ENCODE data around the gene VWA7.

The VWA7 gene

DNA sequence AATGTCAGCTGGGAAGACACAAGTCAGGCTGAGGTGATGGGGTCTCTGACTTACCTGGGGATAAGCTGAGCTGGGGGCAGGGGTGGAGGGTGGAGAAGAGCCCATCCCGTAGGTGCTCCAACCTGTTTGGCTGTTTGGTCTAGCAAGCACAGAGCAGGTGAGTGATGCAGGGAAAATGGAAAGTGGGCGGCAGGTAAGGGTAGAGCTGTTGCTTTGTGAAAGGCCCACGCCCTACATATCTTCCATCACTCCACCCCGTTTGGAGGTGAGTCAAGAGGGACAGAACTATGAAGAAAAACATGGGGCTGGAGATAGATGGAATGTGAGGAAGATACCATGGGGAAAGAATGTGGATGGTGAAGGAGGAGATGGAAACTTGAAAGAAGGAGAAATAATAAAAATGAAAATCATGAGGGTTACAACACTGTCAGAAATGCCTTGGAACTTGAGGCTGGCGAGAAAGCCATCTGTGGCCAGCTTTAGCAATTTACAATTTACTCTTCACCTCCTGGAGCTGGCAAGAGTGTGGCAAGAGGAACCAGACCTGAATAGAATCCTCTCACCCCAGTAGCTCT lies 56.8 kb downstream of the VWA7 start:
- Histone ChIP-seq H3K4me3 (ENCODE audit: low read depth, low read length) (no peak overlapping the region), H3K4ac (ENCODE audit: low read depth, low read length) (no peak overlapping the region), H2AFZ (ENCODE audit: insufficient read depth, low read length, poor library complexity) (no peak overlapping the region), H2BK120ac (ENCODE audit: insufficient read depth, low read length, poor library complexity) (no peak overlapping the region), H3K79me1 (ENCODE audit: low read length) (peaks cover 3% of the 10 kb centered on the region), H2AK5ac (ENCODE audit: low read length) (no peak overlapping the region), H2BK5ac (ENCODE audit: low read depth, low read length, poor library complexity) (no peak overlapping the region), H3K23ac (ENCODE audit: low read length) (no peak overlapping the region), H3K18ac (ENCODE audit: low read length) (no peak overlapping the region), H3K79me2 (ENCODE audit: control insufficient read depth, insufficient read depth, low read length, poor library complexity) (no peaks in the 10 kb centered on the region), H3K9me3 (ENCODE audit: insufficient read depth, low read depth, low read length) (no peaks in the 10 kb centered on the region), H4K91ac (ENCODE audit: low read depth, low read length) (peak overlapping the region; percentile 3), H3K4me2 (ENCODE audit: low read length) (no peak overlapping the region), H3K4me1 (ENCODE audit: control insufficient read depth in 1 of 2, insufficient read depth in 2 of 2, low read length in 2 of 2) (peaks cover 17 to 23% of the 10 kb centered on the region in 2 experiments), H3K9ac (ENCODE audit: low read length) (no peak overlapping the region), H3K14ac (ENCODE audit: low read length) (no peak overlapping the region), H3K36me3 (ENCODE audit: control insufficient read depth in 1 of 2, insufficient read depth in 2 of 2, low read length in 2 of 2) (peaks cover 0 to 2% of the 10 kb centered on the region in 2 experiments), H2BK12ac (ENCODE audit: low read length) (no peak overlapping the region), H4K12ac (ENCODE audit: low read depth, low read length) (no peak overlapping the region), H3K27me3 (ENCODE audit: insufficient read depth, low read length) (no peaks in the 10 kb centered on the region), H3K27ac (ENCODE audit: low read depth, low read length) (peak overlapping the region; percentile 3), H4K8ac (ENCODE audit: low read depth, low read length) (no peak overlapping the region)
- DNase-seq, result peak; percentile 95 to 97
- no CpG with 5 or more reads among the region's 5 CpGs for WGBS (ENCODE audit: extremely low coverage, insufficient coverage, insufficient read length)

DNA sequence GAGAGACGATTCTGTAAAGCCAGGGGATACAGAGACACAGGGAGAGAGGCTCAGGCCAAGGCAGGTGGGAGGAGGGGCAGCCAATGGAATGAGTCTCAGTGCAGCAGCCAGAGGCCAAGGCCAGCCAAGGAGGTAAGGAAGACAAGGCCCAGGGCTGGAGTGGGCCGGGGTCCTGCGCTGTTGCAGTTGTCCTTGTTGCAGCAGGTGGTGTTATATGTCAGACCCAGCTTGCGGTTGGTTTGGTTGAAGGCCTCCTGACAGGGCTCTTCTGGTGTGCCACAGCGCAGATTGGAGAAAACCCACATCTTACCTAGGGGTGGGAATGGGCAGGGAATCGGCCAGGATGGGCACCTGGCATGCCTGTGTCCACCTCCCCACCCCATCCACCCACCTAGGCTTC lies 58.1 kb downstream of the VWA7 start:
- no peaks in the 10 kb centered on the region for H3K36me3 ChIP-seq (ENCODE audit: control insufficient read depth in 1 of 2, insufficient read depth in 2 of 2, low read length in 2 of 2)
- H2BK120ac ChIP-seq (ENCODE audit: insufficient read depth, low read length, poor library complexity), result peak overlapping the region; percentile 33
- H2BK12ac ChIP-seq (ENCODE audit: low read length), result peak overlapping the region; percentile 37
- H3K18ac ChIP-seq (ENCODE audit: low read length), result no peak overlapping the region
- H2AK5ac ChIP-seq (ENCODE audit: low read length), result peak overlapping the region; percentile 6
- H3K79me2 ChIP-seq (ENCODE audit: control insufficient read depth, insufficient read depth, low read length, poor library complexity), result no peaks in the 10 kb centered on the region
- no peak overlapping the region for H3K4me2 ChIP-seq (ENCODE audit: low read length)
- no peaks in the 10 kb centered on the region for H3K27me3 ChIP-seq (ENCODE audit: insufficient read depth, low read length)
- no peaks in the 10 kb centered on the region for H3K9me3 ChIP-seq (ENCODE audit: insufficient read depth, low read depth, low read length)
- H4K8ac ChIP-seq (ENCODE audit: low read depth, low read length), result peak overlapping the region; percentile 6
- H3K14ac ChIP-seq (ENCODE audit: low read length), result peak overlapping the region; percentile 21
- DNase-seq, result no peak
- WGBS (ENCODE audit: extremely low coverage, insufficient coverage, insufficient read length), result no CpG with 5 or more reads among the region's 6 CpGs
- H4K91ac ChIP-seq (ENCODE audit: low read depth, low read length), result peak overlapping the region; percentile 82
- no peak overlapping the region for H3K4ac ChIP-seq (ENCODE audit: low read depth, low read length)
- peaks cover 21 to 27% of the 10 kb centered on the region in 2 experiments for H3K4me1 ChIP-seq (ENCODE audit: control insufficient read depth in 1 of 2, insufficient read depth in 2 of 2, low read length in 2 of 2)
- no peak overlapping the region for H3K23ac ChIP-seq (ENCODE audit: low read length)
- H3K27ac ChIP-seq (ENCODE audit: low read depth, low read length), result no peak overlapping the region
- no peak overlapping the region for H2BK5ac ChIP-seq (ENCODE audit: low read depth, low read length, poor library complexity)
- no peak overlapping the region for H3K9ac ChIP-seq (ENCODE audit: low read length)
- peaks cover 3% of the 10 kb centered on the region for H3K79me1 ChIP-seq (ENCODE audit: low read length)
- no peak overlapping the region for H3K4me3 ChIP-seq (ENCODE audit: low read depth, low read length)
- H4K12ac ChIP-seq (ENCODE audit: low read depth, low read length), result no peak overlapping the region
- H2AFZ ChIP-seq (ENCODE audit: insufficient read depth, low read length, poor library complexity), result no peak overlapping the region

GRCh38 chr6:31718265-31718664 lies 58.9 kb downstream of the VWA7 start:
- no peak overlapping the region for H3K4me2 ChIP-seq (ENCODE audit: low read length)
- no peak overlapping the region for H2AK5ac ChIP-seq (ENCODE audit: low read length)
- H3K79me2 ChIP-seq (ENCODE audit: control insufficient read depth, insufficient read depth, low read length, poor library complexity), result no peaks in the 10 kb centered on the region
- H3K14ac ChIP-seq (ENCODE audit: low read length), result no peak overlapping the region
- H3K4me3 ChIP-seq (ENCODE audit: low read depth, low read length), result no peak overlapping the region
- peak; percentile 81 to 94 for DNase-seq
- peaks cover 5% of the 10 kb centered on the region for H3K79me1 ChIP-seq (ENCODE audit: low read length)
- H3K18ac ChIP-seq (ENCODE audit: low read length), result no peak overlapping the region
- H4K12ac ChIP-seq (ENCODE audit: low read depth, low read length), result no peak overlapping the region
- H3K27ac ChIP-seq (ENCODE audit: low read depth, low read length), result peak overlapping the region; percentile 13
- no peak overlapping the region for H2BK120ac ChIP-seq (ENCODE audit: insufficient read depth, low read length, poor library complexity)
- no peaks in the 10 kb centered on the region for H3K9me3 ChIP-seq (ENCODE audit: insufficient read depth, low read depth, low read length)
- H3K27me3 ChIP-seq (ENCODE audit: insufficient read depth, low read length), result no peaks in the 10 kb centered on the region
- H2AFZ ChIP-seq (ENCODE audit: insufficient read depth, low read length, poor library complexity), result no peak overlapping the region
- no peak overlapping the region for H3K4ac ChIP-seq (ENCODE audit: low read depth, low read length)
- no CpG with 5 or more reads among the region's 1 CpG for WGBS (ENCODE audit: extremely low coverage, insufficient coverage, insufficient read length)
- H4K8ac ChIP-seq (ENCODE audit: low read depth, low read length), result no peak overlapping the region
- no peaks in the 10 kb centered on the region for H3K36me3 ChIP-seq (ENCODE audit: control insufficient read depth in 1 of 2, insufficient read depth in 2 of 2, low read length in 2 of 2)
- no peak overlapping the region for H2BK12ac ChIP-seq (ENCODE audit: low read length)
- H4K91ac ChIP-seq (ENCODE audit: low read depth, low read length), result no peak overlapping the region
- H3K23ac ChIP-seq (ENCODE audit: low read length), result no peak overlapping the region
- no peak overlapping the region for H2BK5ac ChIP-seq (ENCODE audit: low read depth, low read length, poor library complexity)
- H3K9ac ChIP-seq (ENCODE audit: low read length), result no peak overlapping the region
- H3K4me1 ChIP-seq (ENCODE audit: control insufficient read depth in 1 of 2, insufficient read depth in 2 of 2, low read length in 2 of 2), result peaks cover 27 to 29% of the 10 kb centered on the region in 2 experiments

- Histone ChIP-seq H3K14ac (ENCODE audit: low read length) (no peak overlapping the region), H3K27ac (ENCODE audit: low read depth, low read length) (peak overlapping the region; percentile 23), H4K12ac (ENCODE audit: low read depth, low read length) (no peak overlapping the region), H2BK12ac (ENCODE audit: low read length) (peak overlapping the region; percentile 34), H3K79me1 (ENCODE audit: low read length) (peaks cover 5% of the 10 kb centered on the region), H3K4me1 (ENCODE audit: control insufficient read depth in 1 of 2, insufficient read depth in 2 of 2, low read length in 2 of 2) (peaks cover 27 to 29% of the 10 kb centered on the region in 2 experiments), H3K79me2 (ENCODE audit: control insufficient read depth, insufficient read depth, low read length, poor library complexity) (no peaks in the 10 kb centered on the region), H3K4me2 (ENCODE audit: low read length) (no peak overlapping the region), H4K8ac (ENCODE audit: low read depth, low read length) (no peak overlapping the region), H2AK5ac (ENCODE audit: low read length) (no peak overlapping the region), H3K9ac (ENCODE audit: low read length) (no peak overlapping the region), H3K23ac (ENCODE audit: low read length) (no peak overlapping the region), H4K91ac (ENCODE audit: low read depth, low read length) (peak overlapping the region; percentile 56), H2AFZ (ENCODE audit: insufficient read depth, low read length, poor library complexity) (no peak overlapping the region), H3K9me3 (ENCODE audit: insufficient read depth, low read depth, low read length) (no peaks in the 10 kb centered on the region), H3K36me3 (ENCODE audit: control insufficient read depth in 1 of 2, insufficient read depth in 2 of 2, low read length in 2 of 2) (no peaks in the 10 kb centered on the region), H3K4me3 (ENCODE audit: low read depth, low read length) (no peak overlapping the region), H2BK120ac (ENCODE audit: insufficient read depth, low read length, poor library complexity) (no peak overlapping the region), H3K4ac (ENCODE audit: low read depth, low read length) (no peak overlapping the region), H3K18ac (ENCODE audit: low read length) (no peak overlapping the region), H2BK5ac (ENCODE audit: low read depth, low read length, poor library complexity) (no peak overlapping the region), H3K27me3 (ENCODE audit: insufficient read depth, low read length) (no peaks in the 10 kb centered on the region)
- DNase-seq, result peak; percentile 86 to 87
- no CpG with 5 or more reads among the region's 10 CpGs for WGBS (ENCODE audit: extremely low coverage, insufficient coverage, insufficient read length)
Measured at GRCh38 chr6:31717499-31718222, 59.5 kb downstream of the VWA7 start.
